Erythroblast (primary cell): ENCODE data around the gene AMDHD2.

ENCODE experiments used
- GATA1 ChIP-seq: IDR thresholded peaks from 2 replicates; pipeline ENCODE4 v1.6.1; 2011; ENCODE audit warnings: low read depth, mild to moderate bottlenecking, control low read depth, low read length, moderate library complexity
- POLR2A ChIP-seq: IDR thresholded peaks from 2 replicates; pipeline ENCODE4 v1.6.1; 2011; ENCODE audit warnings: mild to moderate bottlenecking, low read length

GRCh38 chr16:2507665-2508064 is 12.5 kb upstream of the AMDHD2 start:
- TF ChIP-seq POLR2A: no peak
- TF ChIP-seq GATA1: no peak
